Stomach (tissue), 4 donors: Measurements from ENCODE around the gene CEP170.
A peak's percentile ranks its signal among the peaks of the same experiment; 100 is the strongest.

Source experiments
- EP300 ChIP-seq: sonication (generic); formaldehyde crosslinking; IDR thresholded peaks from one replicate; pipeline ENCODE4 v1.6.1; 2017; ENCODE audit warnings: antibody characterized with exemption
- POLR2A ChIP-seq, 4 donors: fragments of 450-650 bp; IDR thresholded peaks; one replicate each; pipeline ENCODE4 v1.6.1; 2016; ENCODE audit warnings: antibody characterized with exemption in 4 of 4, control low read depth in 2 of 4, mild to moderate bottlenecking in 1 of 4, moderate library complexity in 1 of 4
- POLR2AphosphoS5 ChIP-seq, 3 donors: sonication (generic); formaldehyde crosslinking; IDR thresholded peaks; one replicate each; pipeline ENCODE4 v1.6.1; 2016; ENCODE audit warnings: antibody characterized with exemption in 3 of 3
- TF ChIP-seq, protein P1 (sequence below), 7 experiments: fragments of 450-650 bp in 4 of 7; fragments of 200-600 bp in 3 of 7; sonication (generic) in 3 of 7; IDR thresholded peaks; one replicate each; pipeline ENCODE4 v1.5.1; 2016 to 2019; ENCODE audit warnings: antibody characterized with exemption in 7 of 7, control low read depth in 2 of 7, mild to moderate bottlenecking in 1 of 7

DNA sequence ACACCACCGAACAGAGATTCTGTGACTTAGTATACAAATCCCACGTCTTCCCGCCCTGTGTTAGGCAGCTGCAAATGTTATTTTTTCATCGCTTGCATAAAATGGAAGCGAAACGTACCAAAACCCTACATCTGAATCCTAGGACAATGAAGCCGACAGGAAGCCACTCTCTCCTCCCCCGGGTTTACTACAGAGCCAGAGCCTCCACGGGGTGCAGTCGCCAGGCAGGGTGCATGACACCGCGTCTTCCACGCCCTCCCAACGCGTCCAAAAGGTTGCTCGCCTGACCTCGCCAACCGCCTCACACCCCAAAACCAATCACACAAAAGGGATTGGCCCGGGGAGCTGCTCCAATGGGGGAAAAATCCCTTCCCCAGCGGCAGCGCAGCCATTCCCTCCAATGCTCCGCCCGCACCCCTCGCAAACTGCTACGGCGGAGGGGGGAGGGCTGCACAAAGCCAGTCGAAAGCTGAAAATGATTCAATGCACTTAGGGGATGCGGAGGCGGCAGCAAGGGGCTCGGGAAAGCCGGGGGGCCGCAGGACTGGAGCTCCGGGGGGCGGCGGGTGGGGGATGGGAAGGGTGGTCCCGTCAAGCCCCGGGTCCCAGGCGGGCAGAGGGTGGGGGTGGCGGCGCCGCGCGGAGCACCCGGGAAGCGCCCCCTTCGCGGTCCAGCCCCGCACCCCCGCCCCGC lies 701 bp downstream of the CEP170 start:
- TF ChIP-seq, protein P1, sequence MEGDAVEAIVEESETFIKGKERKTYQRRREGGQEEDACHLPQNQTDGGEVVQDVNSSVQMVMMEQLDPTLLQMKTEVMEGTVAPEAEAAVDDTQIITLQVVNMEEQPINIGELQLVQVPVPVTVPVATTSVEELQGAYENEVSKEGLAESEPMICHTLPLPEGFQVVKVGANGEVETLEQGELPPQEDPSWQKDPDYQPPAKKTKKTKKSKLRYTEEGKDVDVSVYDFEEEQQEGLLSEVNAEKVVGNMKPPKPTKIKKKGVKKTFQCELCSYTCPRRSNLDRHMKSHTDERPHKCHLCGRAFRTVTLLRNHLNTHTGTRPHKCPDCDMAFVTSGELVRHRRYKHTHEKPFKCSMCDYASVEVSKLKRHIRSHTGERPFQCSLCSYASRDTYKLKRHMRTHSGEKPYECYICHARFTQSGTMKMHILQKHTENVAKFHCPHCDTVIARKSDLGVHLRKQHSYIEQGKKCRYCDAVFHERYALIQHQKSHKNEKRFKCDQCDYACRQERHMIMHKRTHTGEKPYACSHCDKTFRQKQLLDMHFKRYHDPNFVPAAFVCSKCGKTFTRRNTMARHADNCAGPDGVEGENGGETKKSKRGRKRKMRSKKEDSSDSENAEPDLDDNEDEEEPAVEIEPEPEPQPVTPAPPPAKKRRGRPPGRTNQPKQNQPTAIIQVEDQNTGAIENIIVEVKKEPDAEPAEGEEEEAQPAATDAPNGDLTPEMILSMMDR (IDR thresholded peaks at IDR 0.05): no peak
- TF ChIP-seq POLR2A (IDR thresholded peaks at IDR 0.05) (no peak), POLR2AphosphoS5 (IDR thresholded peaks at IDR 0.05) (peak in 1 of 3 donors; percentile 3), EP300 (no peak)
